ENCODE data around the gene EPHB1. TPM values are rescaled to one million over a fixed set of nuclear protein-coding genes. Genes with fewer than 3 reads are reported as not detected.

EPHB1 gene
- total RNA-seq, 1 experiment from 2014 or later: 7.0 TPM

GRCh38 chr3:135263331-135263730 lies 468.3 kb downstream of the EPHB1 start:
- peaks cover 38% of the 10 kb centered on the region for H3K4me1 Mint-ChIP-seq
- H3K27me3 Mint-ChIP-seq (ENCODE audit: low read depth): no peaks in the 10 kb centered on the region
- DNase-seq (ENCODE audit: low spot score) (no peak), ATAC-seq (no peak)
- H3K36me3 Mint-ChIP-seq: peaks cover 9% of the 10 kb centered on the region; the same call in 1 of the 2 replicates
- TF ChIP-seq, protein P1, sequence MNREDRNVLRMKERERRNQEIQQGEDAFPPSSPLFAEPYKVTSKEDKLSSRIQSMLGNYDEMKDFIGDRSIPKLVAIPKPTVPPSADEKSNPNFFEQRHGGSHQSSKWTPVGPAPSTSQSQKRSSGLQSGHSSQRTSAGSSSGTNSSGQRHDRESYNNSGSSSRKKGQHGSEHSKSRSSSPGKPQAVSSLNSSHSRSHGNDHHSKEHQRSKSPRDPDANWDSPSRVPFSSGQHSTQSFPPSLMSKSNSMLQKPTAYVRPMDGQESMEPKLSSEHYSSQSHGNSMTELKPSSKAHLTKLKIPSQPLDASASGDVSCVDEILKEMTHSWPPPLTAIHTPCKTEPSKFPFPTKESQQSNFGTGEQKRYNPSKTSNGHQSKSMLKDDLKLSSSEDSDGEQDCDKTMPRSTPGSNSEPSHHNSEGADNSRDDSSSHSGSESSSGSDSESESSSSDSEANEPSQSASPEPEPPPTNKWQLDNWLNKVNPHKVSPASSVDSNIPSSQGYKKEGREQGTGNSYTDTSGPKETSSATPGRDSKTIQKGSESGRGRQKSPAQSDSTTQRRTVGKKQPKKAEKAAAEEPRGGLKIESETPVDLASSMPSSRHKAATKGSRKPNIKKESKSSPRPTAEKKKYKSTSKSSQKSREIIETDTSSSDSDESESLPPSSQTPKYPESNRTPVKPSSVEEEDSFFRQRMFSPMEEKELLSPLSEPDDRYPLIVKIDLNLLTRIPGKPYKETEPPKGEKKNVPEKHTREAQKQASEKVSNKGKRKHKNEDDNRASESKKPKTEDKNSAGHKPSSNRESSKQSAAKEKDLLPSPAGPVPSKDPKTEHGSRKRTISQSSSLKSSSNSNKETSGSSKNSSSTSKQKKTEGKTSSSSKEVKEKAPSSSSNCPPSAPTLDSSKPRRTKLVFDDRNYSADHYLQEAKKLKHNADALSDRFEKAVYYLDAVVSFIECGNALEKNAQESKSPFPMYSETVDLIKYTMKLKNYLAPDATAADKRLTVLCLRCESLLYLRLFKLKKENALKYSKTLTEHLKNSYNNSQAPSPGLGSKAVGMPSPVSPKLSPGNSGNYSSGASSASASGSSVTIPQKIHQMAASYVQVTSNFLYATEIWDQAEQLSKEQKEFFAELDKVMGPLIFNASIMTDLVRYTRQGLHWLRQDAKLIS (CRISPR knock-in tag; IDR thresholded peaks at IDR 0.05; ENCODE audit: borderline replicate concordance): no peak
- TF ChIP-seq NFYB (CRISPR knock-in tag; conservative IDR thresholded peaks at IDR 0.05; ENCODE audit: low read depth): no peak
- TF ChIP-seq ZNF396 (CRISPR knock-in tag; IDR thresholded peaks at IDR 0.05; ENCODE audit: borderline replicate concordance): no peak
- TF ChIP-seq ATF2 (CRISPR knock-in tag; IDR thresholded peaks at IDR 0.05; ENCODE audit: borderline replicate concordance, low read depth): no peak
- TF ChIP-seq NR3C1 (CRISPR knock-in tag; conservative IDR thresholded peaks at IDR 0.05; ENCODE audit: low read depth): no peak
- no peak for TF ChIP-seq MXD4 (CRISPR knock-in tag; IDR thresholded peaks at IDR 0.05; ENCODE audit: borderline replicate concordance)
- TF ChIP-seq, protein P2, sequence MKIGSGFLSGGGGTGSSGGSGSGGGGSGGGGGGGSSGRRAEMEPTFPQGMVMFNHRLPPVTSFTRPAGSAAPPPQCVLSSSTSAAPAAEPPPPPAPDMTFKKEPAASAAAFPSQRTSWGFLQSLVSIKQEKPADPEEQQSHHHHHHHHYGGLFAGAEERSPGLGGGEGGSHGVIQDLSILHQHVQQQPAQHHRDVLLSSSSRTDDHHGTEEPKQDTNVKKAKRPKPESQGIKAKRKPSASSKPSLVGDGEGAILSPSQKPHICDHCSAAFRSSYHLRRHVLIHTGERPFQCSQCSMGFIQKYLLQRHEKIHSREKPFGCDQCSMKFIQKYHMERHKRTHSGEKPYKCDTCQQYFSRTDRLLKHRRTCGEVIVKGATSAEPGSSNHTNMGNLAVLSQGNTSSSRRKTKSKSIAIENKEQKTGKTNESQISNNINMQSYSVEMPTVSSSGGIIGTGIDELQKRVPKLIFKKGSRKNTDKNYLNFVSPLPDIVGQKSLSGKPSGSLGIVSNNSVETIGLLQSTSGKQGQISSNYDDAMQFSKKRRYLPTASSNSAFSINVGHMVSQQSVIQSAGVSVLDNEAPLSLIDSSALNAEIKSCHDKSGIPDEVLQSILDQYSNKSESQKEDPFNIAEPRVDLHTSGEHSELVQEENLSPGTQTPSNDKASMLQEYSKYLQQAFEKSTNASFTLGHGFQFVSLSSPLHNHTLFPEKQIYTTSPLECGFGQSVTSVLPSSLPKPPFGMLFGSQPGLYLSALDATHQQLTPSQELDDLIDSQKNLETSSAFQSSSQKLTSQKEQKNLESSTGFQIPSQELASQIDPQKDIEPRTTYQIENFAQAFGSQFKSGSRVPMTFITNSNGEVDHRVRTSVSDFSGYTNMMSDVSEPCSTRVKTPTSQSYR (CRISPR knock-in tag; IDR thresholded peaks at IDR 0.05): no peak
- TF ChIP-seq CREM (CRISPR knock-in tag; IDR thresholded peaks at IDR 0.05): no peak
- no peak for TF ChIP-seq ESRRA (CRISPR knock-in tag; IDR thresholded peaks at IDR 0.05; ENCODE audit: borderline replicate concordance)
- no peak overlapping the region for H3K4me3 Mint-ChIP-seq
- H3K9me3 Mint-ChIP-seq: peaks cover 9% of the 10 kb centered on the region; the same call in 1 of the 2 replicates
- no peak overlapping the region for H3K27ac Mint-ChIP-seq
- ChIA-PET CTCF (no interaction called here), POLR2A (no interaction called here)

- no peaks in the 10 kb centered on the region for H3K36me3 Mint-ChIP-seq
- ATAC-seq (no peak), DNase-seq (ENCODE audit: low spot score) (no peak)
- ChIA-PET POLR2A (no interaction called here), CTCF (no interaction called here)
- no peaks in the 10 kb centered on the region; the same call in 1 of the 2 replicates for H3K27me3 Mint-ChIP-seq (ENCODE audit: low read depth)
- H3K9me3 Mint-ChIP-seq: peaks cover 4% of the 10 kb centered on the region; the same call in 1 of the 2 replicates
- TF ChIP-seq ZNF121 (CRISPR knock-in tag; IDR thresholded peaks at IDR 0.05) (no peak), EMX1 (CRISPR knock-in tag; IDR thresholded peaks at IDR 0.05) (no peak), CREM (CRISPR knock-in tag; IDR thresholded peaks at IDR 0.05) (no peak), TCF7 (CRISPR knock-in tag; IDR thresholded peaks at IDR 0.05; ENCODE audit: low read depth) (no peak), FOXP1 (CRISPR knock-in tag; IDR thresholded peaks at IDR 0.05; ENCODE audit: borderline replicate concordance) (no peak), ZNF219 (CRISPR knock-in tag; IDR thresholded peaks at IDR 0.05; ENCODE audit: borderline replicate concordance) (no peak), ERG (CRISPR knock-in tag; IDR thresholded peaks at IDR 0.05) (no peak), PRRX2 (CRISPR knock-in tag; IDR thresholded peaks at IDR 0.05) (no peak), NR3C1 (CRISPR knock-in tag; conservative IDR thresholded peaks at IDR 0.05; ENCODE audit: low read depth) (no peak), TP53 (CRISPR knock-in tag; IDR thresholded peaks at IDR 0.05) (no peak), ELF4 (CRISPR knock-in tag; IDR thresholded peaks at IDR 0.05; ENCODE audit: low read depth) (no peak), ZNF317 (CRISPR knock-in tag; IDR thresholded peaks at IDR 0.05; ENCODE audit: borderline replicate concordance, low read depth) (no peak), ZNF423 (CRISPR knock-in tag; IDR thresholded peaks at IDR 0.05) (no peak)
- TF ChIP-seq, protein P3, sequence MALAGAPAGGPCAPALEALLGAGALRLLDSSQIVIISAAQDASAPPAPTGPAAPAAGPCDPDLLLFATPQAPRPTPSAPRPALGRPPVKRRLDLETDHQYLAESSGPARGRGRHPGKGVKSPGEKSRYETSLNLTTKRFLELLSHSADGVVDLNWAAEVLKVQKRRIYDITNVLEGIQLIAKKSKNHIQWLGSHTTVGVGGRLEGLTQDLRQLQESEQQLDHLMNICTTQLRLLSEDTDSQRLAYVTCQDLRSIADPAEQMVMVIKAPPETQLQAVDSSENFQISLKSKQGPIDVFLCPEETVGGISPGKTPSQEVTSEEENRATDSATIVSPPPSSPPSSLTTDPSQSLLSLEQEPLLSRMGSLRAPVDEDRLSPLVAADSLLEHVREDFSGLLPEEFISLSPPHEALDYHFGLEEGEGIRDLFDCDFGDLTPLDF (CRISPR knock-in tag; IDR thresholded peaks at IDR 0.05): no peak
- TF ChIP-seq, protein P4, sequence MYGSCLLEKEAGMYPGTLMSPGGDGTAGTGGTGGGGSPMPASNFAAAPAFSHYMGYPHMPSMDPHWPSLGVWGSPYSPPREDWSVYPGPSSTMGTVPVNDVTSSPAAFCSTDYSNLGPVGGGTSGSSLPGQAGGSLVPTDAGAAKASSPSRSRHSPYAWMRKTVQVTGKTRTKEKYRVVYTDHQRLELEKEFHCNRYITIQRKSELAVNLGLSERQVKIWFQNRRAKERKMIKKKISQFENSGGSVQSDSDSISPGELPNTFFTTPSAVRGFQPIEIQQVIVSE (CRISPR knock-in tag; IDR thresholded peaks at IDR 0.05; ENCODE audit: borderline replicate concordance): no peak
- no peak overlapping the region for H3K4me3 Mint-ChIP-seq
- no peak overlapping the region for H3K27ac Mint-ChIP-seq
- H3K4me1 Mint-ChIP-seq: peaks cover 30% of the 10 kb centered on the region
Measured at GRCh38 chr3:135267487-135267886, 472.4 kb downstream of the EPHB1 start.
